Activated CD4-positive, alpha-beta T cell treated with anti-CD3 and anti-CD28 coated beads, Interleukin-2, amount 50 U/mL, for 24 hours (primary cell): ENCODE data around the gene VPS13A.

Experiments used
- DNase-seq, 2 donors: peaks; one replicate each; pipeline ENCODE4 v3.0.0-alpha.2; 2020; ENCODE audit warnings: low read depth in 1 of 2, low spot score in 1 of 2

The VPS13A gene

DNA sequence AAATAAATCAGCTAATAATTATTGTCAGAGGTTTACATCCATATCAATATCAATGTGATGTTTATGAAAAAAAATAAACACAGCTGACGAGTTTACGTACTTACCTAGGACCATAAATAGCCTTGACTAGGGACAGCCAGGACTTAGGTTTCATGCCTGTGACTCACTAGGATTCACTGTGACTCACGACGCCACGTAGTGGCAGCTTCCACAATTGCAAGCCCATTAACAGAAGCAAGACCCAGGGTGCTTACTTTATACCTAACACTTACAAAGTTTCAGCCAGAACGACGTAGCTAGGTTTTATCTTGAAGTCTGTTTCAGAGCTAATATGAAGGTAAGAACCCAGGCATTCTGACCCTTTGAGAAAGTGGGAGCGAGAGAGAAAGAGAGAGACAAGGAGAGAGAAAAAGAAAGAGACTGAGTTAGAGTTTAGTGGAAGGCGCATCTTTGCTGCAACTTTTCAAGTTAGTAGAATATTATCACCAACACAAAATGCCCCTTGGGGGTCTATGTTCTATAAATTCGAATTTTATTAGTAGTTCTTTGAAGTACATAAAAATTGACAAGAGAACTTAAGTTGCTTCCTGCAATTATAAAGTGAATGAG lies 279.6 kb downstream of the VPS13A start:
- DNase-seq: peak; percentile 62 to 78

DNA sequence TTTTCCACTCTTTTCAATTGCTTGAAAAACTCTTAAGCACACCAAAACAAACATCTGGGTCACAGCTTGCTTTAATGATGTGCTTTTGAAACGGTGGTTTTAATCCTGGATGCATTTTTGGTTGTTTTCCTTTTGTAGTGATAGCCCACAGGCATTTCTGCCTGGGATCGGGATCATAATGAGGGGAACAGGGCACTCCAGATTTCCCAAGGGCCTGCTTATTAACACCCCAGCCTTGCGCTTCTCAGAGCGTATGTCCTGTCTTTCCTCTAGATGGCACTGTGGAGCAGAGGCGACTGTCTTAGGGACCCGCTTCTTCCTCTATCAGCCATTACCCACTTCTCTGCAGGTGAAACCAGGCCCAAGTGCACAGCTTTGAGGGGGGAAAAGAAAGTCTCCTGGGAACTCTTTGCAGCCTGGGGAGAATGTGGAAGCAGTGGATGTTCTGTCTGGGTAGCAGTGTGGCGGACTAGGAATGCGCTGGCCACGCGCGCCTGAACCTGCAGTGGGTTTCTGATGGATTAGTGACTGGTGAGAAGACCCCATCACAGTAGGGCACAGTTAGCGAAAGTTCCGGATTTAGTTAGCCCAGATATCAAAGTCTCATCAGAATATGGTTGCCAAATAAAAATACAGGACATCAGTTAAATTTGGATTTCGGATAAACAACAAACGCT lies 280.7 kb downstream of the VPS13A start:
- DNase-seq: peak; percentile 18 to 60

DNA sequence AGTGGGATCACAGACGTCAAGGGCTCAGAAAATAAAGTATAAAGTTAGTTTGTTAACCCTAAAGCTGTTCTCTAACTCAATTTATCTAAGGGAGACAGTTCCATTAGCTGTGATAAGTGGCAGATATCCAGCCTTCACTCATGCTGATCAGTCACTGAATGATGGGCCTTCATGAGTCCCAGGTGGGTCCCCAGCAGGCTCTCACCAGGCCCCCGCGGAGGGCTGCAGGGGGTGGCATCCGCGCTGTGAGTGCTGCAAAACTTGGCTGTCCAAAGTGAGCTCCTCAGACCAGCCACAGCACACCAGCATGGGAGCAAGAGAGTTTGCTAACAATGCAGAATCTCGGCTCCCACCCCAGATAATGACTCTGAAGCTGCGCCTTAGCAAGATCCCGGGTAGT lies 283.6 kb downstream of the VPS13A start:
- no peak for DNase-seq

DNA sequence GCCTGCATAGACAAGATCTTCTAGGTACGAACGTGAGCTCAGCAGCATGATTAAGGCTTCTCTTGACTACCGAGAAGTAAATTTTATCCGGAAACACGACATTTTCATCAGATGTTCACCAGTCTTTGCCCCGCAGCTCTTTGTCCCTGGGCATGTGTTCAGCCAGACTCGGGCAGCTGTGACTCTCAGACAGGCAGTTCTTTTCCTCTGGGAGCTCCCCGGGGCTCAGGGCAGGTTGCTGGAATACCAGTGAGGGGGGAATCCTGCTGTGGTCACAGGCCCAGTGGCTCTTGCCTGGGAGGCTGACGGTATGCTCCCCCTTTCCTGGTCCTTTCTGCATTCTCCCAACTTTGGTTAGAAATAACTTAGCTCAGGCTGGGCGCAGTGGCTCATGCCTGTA lies 284.7 kb downstream of the VPS13A start:
- DNase-seq: no peak

DNA sequence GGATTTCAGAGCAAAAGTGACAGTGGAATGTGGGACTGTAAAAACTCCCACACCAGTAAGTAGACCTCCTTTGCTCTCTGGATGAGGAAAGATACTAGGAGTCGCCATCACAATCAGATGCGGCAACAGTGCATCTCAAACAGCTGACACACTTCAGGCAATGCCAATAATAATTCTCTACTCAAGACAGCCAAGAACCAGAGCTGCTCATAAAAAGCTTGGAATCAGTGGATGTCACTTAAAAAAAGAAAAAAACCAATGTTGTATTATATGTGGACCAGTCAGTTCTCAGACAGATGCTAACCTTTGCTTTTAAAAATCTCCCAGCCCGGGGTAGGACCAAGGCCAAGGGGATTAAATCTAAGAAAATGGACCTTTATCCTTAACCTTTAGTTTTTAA lies 285.8 kb downstream of the VPS13A start:
- DNase-seq: no peak

DNA sequence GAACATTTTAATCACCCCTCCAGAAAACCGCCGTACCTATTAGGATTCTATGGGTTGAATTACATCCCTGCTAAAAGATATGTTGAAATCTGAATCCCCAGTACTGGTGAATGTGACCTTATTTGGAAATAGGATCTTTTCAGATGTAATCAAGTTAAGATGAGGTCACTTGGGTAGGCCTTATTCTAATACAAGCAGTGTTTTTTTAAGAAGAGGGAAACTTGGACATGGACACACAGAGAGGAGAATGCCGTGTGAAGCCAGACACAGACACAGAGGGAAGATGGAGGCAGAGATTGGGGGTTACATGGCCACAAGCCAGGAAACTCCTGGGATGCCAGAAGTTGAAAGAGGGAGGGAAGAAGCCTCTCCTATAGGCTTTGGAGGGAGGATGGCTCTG lies 287.3 kb downstream of the VPS13A start:
- DNase-seq: no peak

DNA sequence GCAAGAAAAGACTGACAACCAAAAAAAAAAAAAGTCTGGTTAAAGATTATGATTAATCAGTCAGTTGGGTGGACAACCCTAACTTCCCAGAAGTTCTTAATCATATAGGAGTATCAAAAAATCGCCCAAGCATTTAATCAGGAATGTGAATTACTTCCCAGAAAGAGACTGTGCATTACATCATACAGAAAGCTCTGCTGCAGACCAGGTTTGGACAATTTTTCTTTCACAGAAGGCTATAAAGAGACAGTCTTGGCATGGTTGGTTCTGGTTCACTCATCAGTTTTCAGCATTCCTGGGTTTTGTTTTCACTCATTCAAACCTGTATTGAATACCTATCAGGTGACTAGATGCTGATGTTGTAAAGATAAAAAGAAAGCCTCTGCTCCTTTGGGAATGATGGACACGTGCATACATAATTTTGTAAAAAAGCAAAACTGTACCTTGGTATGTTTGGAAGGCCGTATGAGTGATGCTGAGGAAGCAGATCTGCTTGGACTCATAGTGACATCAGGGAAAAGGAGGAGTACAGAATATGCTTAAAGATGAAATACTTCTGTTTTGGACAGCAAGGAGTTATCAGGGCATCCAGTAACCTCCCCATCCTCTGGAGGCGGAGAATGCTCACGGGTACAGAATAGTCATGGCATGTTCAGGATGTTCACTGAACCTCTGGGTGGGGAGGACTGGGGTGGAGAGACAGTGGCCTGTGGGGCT lies 292.3 kb downstream of the VPS13A start:
- DNase-seq: no peak
